Activated CD4-positive, CD25-positive, alpha-beta regulatory T cell treated with anti-CD3 and anti-CD28 coated beads, Interleukin-2, amount 50 U/mL, for 16 hours (primary cell): ENCODE measurements around the gene RABL6.
"Not testable (repeated sequence)": the region's sequence is repeated elsewhere in the genome, so short reads cannot be mapped to it uniquely, and the experiment has no call there.

Source experiments
- DNase-seq: peaks from one replicate; pipeline ENCODE4 v3.0.0-alpha.2; 2020; ENCODE audit warnings: low read depth, low spot score

Gene RABL6

GRCh38 chr9:136857581-136858412 lies 50.0 kb downstream of the RABL6 start:
- no peak for DNase-seq

GRCh38 chr9:136858452-136858843 lies 50.7 kb downstream of the RABL6 start:
- DNase-seq, result no peak

- no peak for DNase-seq
Observed at GRCh38 chr9:136858844-136859757, 51.4 kb downstream of the RABL6 start.

GRCh38 chr9:136860529-136860928 lies 52.8 kb downstream of the RABL6 start:
- no peak for DNase-seq

GRCh38 chr9:136860933-136861873 lies 53.5 kb downstream of the RABL6 start:
- no peak for DNase-seq

DNA sequence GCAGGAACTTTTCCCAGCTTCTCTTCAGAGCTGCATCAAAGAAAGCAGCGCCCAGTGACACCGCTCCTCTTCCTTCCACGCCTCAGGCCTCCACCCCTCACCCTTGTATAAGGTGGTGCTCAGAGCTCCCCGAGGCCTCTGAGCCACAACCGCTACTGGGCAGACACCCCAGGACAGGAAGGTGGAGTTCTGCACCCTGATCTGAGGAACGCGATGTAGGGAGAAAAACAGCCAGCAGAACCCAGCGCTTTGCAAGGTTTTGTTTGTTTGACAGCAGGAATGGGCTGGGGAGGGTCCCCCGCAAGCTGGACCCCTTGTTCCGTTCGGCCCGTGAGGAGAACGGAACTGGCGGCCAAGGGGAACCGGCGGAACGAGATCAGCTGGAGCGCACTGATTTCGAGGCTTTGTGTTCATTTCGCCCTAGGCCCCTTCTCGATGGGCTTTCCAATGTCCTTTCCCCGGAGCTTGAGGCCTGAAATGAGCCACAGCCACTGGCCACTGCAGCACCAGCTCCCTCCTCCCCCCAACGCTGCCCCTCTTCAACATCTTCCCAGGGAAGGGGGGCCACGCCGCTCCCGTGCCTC lies 54.2 kb downstream of the RABL6 start:
- DNase-seq, result no peak

- no peak for DNase-seq
Observed at GRCh38 chr9:136862849-136863622, 55.3 kb downstream of the RABL6 start.

GRCh38 chr9:136863623-136864273 lies 56.0 kb downstream of the RABL6 start:
- no peak for DNase-seq

DNA sequence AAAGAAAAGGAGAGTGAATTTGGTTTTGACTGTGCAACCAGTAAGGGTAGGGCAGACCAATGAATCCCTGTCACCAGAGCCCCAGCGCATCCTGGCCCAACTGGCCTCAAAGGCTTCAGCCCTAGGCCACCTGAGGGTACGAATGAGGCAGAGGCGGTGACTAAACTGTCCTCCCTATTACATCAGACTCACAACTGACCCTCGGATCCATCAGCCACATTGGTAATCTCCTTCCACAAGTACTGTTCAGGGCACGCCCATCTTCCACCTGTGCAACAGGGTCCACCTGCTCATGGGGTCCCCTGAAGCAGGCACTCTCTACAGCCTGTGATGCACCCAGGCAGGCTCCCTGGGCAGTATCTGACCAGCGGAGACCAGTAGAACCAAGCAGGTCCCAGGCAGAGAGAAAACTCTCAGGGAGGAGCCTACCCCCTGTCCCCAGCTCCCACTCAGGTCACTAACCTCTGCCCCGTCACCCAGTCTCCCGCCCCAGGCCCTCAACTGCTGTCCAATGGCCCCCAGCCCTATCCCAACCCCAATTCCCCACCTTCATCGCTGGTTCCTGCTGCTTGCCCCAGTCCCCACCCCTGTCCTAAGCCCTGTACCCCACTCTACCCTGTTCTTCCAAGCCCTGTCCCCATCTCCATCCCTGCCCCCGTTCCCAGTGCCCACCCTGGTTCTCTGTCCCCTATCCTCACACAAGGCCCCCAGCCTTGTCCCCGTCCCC lies 57.5 kb downstream of the RABL6 start:
- DNase-seq, result no peak

DNA sequence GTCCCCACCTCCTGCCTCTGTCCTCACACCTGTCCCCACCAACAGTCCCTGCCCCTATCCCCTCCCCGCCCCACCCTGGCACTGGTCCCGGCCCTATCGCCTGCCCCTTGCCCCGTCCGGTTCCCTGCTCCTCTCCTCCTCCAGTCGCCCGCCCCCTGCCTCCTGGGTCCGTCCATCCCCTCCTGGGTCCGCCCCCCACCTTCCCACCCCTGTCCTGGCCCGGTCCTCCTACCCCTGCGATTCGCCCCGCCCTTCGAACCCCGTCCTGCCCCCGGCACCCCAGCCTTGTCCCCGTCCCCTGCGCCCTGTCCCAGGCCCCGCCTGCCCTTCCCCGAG lies 58.0 kb downstream of the RABL6 start:
- DNase-seq, result no peak

DNA sequence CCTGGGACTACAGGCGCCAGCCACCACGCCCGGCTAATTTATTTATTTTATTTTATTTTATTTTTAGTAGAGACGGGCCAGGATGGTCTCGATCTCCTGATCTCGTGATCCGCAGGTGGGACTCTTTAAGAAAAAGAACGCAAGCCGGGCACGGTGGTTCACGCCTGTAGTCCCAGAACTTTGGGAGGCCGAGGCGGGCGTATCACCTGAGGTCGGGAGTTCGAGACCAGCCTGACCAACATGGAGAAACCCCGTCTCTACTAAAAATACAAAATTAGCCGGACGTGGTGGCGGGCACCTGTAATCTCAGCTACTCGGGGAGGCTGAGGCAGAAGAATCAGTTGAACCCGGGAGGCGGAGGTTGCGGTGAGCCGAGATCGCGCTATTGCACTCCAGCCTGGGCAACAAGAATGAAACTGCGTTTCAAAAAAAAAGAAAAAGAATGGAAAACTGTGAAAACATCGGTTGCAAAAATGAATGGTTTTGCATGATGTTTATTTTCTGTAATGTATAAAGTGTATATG lies 59.2 kb downstream of the RABL6 start:
- not testable (repeated sequence) for DNase-seq

- DNase-seq, result no peak
Observed at GRCh38 chr9:136867480-136867879, 59.7 kb downstream of the RABL6 start.

GRCh38 chr9:136867917-136868316 lies 60.2 kb downstream of the RABL6 start:
- DNase-seq, result no peak

GRCh38 chr9:136868644-136869043 lies 60.9 kb downstream of the RABL6 start:
- no peak for DNase-seq

DNA sequence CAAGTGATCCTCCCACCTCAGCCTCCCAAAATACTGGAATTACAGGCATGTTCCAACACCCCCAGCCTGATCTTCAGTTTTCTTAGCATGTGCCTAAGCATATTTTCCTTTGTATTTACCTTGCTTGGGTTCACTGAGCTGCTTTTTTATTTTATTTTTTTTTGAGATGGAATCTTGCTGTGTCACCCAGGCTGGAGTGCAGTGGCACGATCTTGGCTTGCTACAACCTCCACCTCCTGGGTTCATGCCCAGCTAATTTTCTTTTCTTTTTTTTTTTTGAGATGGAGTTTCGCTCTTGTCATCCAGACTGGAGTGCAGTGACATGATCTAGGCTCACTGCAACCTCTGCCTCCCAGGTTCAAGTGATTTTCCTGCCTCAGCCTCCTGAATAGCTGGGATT lies 61.9 kb downstream of the RABL6 start:
- not testable (repeated sequence) for DNase-seq

DNA sequence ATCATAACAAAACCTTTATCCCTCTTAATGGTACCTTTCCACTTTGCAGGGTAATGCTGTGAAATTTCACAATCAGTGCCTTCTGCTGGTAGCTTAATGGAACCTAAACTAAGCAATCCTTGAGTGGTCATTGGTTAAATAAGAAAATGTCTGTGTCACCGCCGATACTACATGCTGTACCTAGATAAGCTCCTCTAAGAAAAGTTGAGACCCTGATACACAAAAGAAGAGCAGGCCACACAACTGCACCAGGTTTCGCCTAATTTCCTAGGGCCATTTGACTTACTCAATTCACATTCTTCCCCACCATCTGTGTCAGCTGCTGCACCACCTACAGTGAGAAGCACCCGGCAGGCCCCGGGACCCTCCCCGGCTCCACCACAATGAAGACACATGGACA lies 67.4 kb downstream of the RABL6 start:
- no peak for DNase-seq

- DNase-seq, result no peak
Observed at GRCh38 chr9:136876476-136876875, 68.7 kb downstream of the RABL6 start.

- DNase-seq, result no peak
Observed at GRCh38 chr9:136880651-136881050, 72.9 kb downstream of the RABL6 start.

DNA sequence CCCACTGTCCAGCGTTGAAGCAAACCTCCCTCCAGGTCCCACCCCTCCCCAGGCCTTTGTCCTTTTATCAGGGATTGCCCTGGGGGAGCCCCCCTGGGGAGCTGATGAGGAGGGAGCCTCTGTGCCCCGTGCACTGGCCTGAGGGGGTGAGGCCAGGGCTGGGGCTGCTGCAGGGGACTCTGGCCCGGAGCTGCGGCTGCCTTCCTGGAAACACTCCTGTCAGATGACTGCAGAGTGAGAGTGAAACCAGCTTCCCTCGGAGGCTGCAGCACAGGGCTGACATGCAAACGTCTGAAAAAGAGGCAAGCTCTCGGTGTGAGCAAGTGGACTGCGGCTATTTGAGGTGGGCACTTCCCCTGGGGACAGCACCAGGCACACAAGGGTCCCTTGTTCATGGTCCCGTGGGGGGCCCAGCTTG lies 74.0 kb downstream of the RABL6 start:
- DNase-seq, result no peak
